GM21786 (cell line): Measurements from ENCODE around the gene IGSF5.

Experiments
- ATAC-seq: cut with Tn5 transposase; IDR thresholded peaks from one replicate; pipeline ENCODE4 v1.9.1; 2021; ENCODE audit not compliant: unreplicated experiment

The IGSF5 gene

GRCh38 chr21:39812983-39813382 is 68.0 kb downstream of the IGSF5 start:
- no peak for ATAC-seq

- ATAC-seq: no peak
Measured at GRCh38 chr21:39818557-39818956, 73.6 kb downstream of the IGSF5 start.

DNA sequence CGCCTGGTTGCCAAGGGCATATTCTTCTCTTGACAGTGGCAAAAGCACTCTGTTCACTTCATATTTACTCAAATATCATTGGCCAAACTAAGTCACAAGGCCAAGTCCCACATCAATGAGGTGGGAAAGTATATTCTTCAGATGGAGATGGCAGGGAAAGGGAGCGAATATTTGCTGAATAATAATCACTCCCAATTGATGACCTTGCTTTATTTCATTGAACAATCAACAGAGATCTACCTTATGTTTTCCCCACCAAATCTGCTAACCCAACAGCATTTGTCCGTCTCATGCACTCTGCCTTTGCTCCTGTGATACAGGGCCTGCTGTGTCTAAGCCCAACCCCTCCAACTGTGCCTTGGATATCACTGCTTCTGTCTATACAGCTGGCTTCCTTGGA is 77.1 kb downstream of the IGSF5 start:
- ATAC-seq: no peak

GRCh38 chr21:39825250-39825649 is 80.3 kb downstream of the IGSF5 start:
- ATAC-seq: no peak

GRCh38 chr21:39834543-39834942 is 89.6 kb downstream of the IGSF5 start:
- ATAC-seq: no peak

- no peak for ATAC-seq
Measured at GRCh38 chr21:39837861-39838359, 92.9 kb downstream of the IGSF5 start.

DNA sequence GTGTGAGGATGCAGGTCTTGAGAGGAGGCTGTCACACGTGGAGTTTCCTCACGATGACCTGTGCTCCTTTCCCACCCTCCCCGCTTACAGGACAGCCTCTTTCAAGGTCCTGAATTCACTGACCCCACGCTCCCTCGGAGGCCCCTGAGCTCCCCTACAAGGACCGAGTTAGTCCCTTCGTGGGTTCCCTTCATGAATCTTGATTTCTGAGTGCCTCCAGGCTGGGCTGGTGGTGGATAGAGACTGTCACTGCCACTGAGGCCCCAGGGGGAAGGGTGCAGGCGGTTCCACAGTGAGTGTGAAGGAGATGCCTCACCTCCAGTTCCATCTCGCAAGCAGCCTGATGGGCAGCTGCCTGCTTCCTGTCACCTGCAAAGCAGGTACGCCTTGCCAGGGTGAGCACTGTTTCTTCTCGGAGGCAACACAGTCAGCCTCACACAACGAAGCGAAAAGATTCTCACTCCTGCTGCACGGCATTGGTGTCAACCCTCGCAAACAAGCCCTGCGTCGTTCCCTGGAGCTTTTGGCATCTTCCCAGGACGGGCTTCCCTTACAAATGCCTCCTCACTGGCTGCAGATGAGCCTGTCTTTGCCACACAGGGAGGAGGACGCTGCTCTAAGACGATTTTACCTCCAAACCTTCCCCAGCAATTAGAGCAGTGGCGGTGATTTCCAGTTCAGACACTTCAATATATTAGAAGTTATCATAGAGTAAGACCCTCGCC is 95.6 kb downstream of the IGSF5 start:
- ATAC-seq: no peak

- ATAC-seq: no peak
Measured at GRCh38 chr21:39842741-39843459, 97.9 kb downstream of the IGSF5 start.

- ATAC-seq: no peak
Measured at GRCh38 chr21:39843483-39843882, 98.5 kb downstream of the IGSF5 start.

DNA sequence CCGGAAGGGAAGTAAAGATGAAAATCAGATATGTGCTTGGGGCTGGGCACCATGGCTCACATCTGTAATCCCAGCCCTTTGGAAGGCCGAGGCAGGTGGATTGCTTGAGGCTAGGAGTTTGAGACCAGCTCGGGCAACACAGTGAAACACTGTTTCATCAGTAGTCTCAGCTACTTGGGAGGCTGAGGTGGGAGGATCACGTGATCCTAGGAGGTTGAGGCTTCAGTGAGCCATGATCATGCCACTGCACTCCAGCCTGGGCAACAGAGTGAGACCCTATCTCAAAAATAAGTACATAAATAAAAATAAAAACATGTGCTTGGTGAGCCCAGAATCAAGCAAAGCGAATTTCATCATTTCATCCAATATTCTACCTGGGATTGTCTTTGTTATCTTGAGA is 98.9 kb downstream of the IGSF5 start:
- ATAC-seq: no peak

DNA sequence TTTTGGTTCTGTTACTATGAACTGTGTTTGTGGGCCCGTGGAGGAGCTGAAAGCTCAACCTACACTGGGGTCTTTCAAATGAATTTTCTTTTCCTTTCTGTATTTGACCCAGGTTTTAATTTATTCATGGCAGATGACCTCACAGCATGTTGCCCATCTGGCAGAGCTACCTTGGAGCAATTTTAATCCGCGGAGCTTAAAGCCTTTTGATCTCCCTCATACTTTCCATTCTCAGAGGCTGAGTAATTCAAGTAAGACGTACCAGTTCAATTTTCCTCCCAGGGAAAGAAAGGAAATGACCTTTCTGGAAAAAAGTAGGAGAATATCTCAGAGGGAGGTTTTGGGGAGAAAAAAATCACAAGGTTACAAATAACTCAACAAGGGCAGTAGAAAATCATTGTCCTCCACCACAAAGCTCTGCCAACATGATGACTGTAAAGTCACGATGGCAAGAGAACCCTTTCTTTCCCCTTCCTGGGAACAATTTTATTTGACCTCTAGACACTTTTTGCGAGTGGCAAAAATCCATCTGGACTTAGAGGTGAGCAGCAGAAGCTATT is 100.7 kb downstream of the IGSF5 start:
- ATAC-seq: no peak

- no peak for ATAC-seq
Measured at GRCh38 chr21:39847877-39848276, 102.9 kb downstream of the IGSF5 start.

DNA sequence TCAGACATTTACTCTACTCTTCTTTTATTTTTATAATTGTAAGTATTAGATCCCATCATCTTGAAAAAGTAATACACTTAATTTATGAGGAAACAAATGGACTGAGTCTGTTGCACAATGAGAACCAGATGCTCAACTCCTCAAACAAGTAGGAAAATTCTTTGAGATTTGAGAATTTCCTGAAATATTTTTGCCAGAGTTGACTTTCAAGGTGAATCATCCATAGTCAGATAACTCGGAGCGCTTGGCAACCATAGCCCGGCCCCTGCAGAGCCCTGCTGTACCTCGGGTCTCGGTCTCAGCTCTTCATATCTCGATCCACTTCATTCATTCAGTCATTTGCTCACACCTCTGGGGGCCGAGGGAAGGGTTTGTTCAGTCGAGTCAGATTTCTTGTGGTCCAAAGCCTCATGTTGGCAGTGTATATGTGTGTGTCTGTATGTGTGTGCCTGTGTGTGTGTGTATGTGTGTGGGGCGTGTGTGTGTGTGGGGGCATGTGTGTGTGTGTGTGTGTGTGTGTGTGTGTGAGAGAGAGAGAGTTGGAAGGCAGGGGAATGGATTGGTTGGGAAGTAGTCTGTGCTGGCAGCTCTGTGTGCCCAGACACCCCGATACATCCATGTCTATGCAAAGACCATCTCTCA is 104.2 kb downstream of the IGSF5 start:
- no peak for ATAC-seq

DNA sequence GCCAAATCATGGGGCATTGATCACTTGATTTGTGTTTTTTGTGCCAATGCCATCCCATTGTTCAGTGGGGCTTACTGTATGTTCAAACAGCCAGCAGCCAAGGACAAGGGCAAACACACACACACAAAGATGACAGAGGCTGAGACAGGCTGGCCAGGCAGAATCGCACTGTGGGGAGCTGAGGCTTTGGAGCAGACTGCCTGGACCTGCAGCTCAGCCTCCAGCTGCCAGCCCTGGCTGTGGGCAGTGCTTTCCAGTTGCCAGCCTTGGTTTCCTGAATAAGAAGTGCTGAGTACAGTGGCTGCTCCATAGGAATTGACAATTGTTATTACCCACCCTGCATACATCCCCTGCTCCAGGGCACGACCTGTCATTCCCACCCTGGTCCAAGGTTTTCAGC is 105.3 kb downstream of the IGSF5 start:
- ATAC-seq: no peak

DNA sequence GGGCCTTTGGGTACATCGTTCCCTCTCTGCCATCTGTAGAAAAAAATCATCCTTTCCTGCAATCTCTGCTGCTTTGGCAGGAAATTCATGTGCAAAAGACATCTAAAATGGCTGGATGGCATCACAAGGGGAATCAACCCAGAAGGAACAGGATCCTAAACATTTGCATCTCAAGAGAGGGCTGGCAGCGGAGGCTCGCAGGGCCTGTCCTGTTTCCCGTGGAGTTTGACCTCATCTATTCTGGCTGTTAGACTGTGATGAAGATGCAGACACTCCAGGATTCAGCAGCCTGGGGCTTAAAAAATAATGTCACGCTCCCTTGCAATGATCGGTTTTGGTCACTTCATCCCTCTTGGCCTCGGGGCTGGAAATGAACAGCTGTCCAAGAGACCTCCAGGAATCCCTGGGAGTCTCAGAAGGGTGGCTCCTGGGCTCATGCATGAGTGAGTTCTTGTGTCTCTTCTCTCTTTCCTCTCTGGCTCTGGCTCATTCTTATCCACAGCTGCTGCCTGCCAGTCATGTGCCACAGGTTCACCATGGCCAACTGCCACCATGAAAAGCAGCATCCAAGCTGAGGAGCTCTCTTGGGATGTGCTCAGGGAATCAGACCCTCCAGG is 106.1 kb downstream of the IGSF5 start:
- ATAC-seq: no peak
